Activated CD4-positive, alpha-beta memory T cell treated with anti-CD3 and anti-CD28 coated beads, Interleukin-2, amount 10 ng/mL, durations not matched to agents 7 days and 5 days (primary cell): ENCODE results near the gene LRRC8D. TPM values are rescaled to one million over a fixed set of nuclear protein-coding genes. Genes with fewer than 3 reads are reported as not detected.

Source experiments
- CTCF ChIA-PET: fragments of 350-600 bp; sonication (Branson Sonifier 250); formaldehyde crosslinking; loops from one replicate; lab custom pipeline; 2021; ENCODE audit warnings: antibody characterized with exemption, inconsistent platforms; lab: Charles Lee
- POLR2A ChIA-PET: fragments of 350-600 bp; sonication (Branson Sonifier 250); formaldehyde crosslinking; loops from one replicate; lab custom pipeline; 2021; ENCODE audit warnings: antibody characterized with exemption; lab: Charles Lee
- DNase-seq: peaks from one replicate; pipeline ENCODE4 v3.0.0-alpha.2; 2020
- H3K27ac Mint-ChIP-seq: one replicate; pipeline ENCODE4 v1.8.0; 2021; ENCODE audit warnings: mild to moderate bottlenecking, mixed read lengths
- H3K27me3 Mint-ChIP-seq: one replicate; pipeline ENCODE4 v1.8.0; 2021; ENCODE audit warnings: mixed read lengths
- H3K36me3 Mint-ChIP-seq: one replicate; pipeline ENCODE4 v1.8.0; 2021; ENCODE audit warnings: low read depth, mixed read lengths
- H3K4me1 Mint-ChIP-seq: one replicate; pipeline ENCODE4 v1.8.0; 2021; ENCODE audit warnings: mixed read lengths
- H3K4me3 Mint-ChIP-seq: one replicate; pipeline ENCODE4 v1.8.0; 2021; ENCODE audit warnings: mild to moderate bottlenecking, mixed read lengths
- H3K9me3 Mint-ChIP-seq: one replicate; pipeline ENCODE4 v1.8.0; 2021; ENCODE audit warnings: mixed read lengths
- total RNA-seq, 2 experiments: library from RNA; stranded (reverse); gene quantifications; one replicate each; pipeline ENCODE4 v1.2.3, GENCODE V29; 2021

The LRRC8D gene
- total RNA-seq, 2 experiments from 2014 or later: 19.4 to 20.3 TPM

DNA sequence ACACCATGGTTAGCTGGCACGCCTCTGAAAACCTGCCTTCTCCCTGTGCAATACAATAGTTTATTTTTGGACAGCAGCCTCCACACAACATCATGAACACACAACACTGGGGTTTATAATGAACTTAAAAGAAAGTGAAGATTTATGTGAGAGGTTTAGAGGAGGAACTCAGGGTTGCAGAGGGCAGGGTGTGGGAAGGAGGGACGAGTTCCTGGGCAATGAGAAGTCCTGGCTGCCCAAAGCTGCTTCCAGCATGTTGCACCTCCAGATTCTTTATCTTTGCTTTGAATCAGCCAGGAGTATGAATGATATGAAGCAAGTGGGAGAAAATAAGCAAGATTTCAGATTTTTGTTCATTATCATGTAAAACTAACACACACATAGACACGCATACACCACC is 11.3 kb upstream of the LRRC8D start:
- ChIA-PET POLR2A (interaction anchor here (1.1 to 2.4 kb wide), 2 partner anchors 32 to 34 kb away, joined by 3 to 10 read pairs; no protein-coding TSS in a partner anchor), CTCF (interaction anchor here (2.3 kb wide), 1 partner anchor 180 kb away, joined by 6 read pairs; no protein-coding TSS in a partner anchor)
- H3K27ac Mint-ChIP-seq: no peak overlapping the region
- no peak for DNase-seq
- no peak overlapping the region for H3K4me3 Mint-ChIP-seq
- no peaks in the 10 kb centered on the region for H3K4me1 Mint-ChIP-seq
- peaks cover 7% of the 10 kb centered on the region for H3K27me3 Mint-ChIP-seq
- H3K36me3 Mint-ChIP-seq: no peaks in the 10 kb centered on the region
- H3K9me3 Mint-ChIP-seq: no peaks in the 10 kb centered on the region

DNA sequence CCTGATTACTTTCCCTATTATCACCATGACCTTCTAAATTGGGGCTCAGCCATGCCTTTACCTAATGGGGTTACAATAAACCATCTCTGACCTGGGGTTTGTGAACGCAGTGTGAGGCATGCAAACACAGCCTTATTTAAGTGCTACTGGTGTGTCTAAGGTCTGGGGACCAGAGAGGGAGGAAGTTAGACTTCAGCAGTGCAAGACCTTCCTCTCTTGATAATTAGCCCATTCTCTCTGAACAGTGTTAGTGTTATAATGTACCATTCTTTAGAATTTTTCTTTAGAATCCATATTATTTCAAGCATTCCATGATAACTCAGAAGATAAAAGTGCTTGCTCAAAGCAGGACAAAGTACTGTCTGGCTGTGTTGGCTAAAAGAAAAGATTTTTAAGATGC is 10.5 kb upstream of the LRRC8D start:
- Mint-ChIP-seq H3K27ac (no peak overlapping the region), H3K27me3 (peaks cover 14% of the 10 kb centered on the region), H3K4me1 (no peaks in the 10 kb centered on the region), H3K9me3 (no peaks in the 10 kb centered on the region), H3K4me3 (no peak overlapping the region), H3K36me3 (no peaks in the 10 kb centered on the region)
- POLR2A ChIA-PET: no interaction called here
- DNase-seq: no peak
- CTCF ChIA-PET: no interaction called here

DNA sequence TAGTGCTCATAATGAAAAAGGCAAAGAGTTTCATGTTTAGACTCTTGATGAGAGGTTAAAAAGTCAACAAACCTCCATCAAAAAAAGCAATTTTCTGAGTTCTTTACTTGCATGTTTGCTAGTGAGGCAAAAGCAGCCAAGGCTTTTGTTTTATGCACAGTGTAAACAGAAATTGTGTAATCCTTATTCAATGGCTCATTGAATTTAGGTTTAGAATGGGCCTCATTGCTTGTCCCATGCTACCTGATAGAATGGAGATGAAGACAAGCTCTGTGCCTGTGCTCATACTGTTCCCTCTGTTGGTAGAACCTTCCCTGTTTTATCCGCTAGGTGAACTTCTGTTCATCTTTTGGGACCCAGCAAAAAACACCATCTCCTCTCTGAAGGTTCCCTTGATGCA is 10.0 kb upstream of the LRRC8D start:
- H3K27me3 Mint-ChIP-seq: peaks cover 19% of the 10 kb centered on the region
- ChIA-PET CTCF (no interaction called here), POLR2A (no interaction called here)
- no peaks in the 10 kb centered on the region for H3K9me3 Mint-ChIP-seq
- no peaks in the 10 kb centered on the region for H3K36me3 Mint-ChIP-seq
- DNase-seq: no peak
- H3K4me3 Mint-ChIP-seq: no peak overlapping the region
- no peak overlapping the region for H3K27ac Mint-ChIP-seq
- H3K4me1 Mint-ChIP-seq: peaks cover 3% of the 10 kb centered on the region

DNA sequence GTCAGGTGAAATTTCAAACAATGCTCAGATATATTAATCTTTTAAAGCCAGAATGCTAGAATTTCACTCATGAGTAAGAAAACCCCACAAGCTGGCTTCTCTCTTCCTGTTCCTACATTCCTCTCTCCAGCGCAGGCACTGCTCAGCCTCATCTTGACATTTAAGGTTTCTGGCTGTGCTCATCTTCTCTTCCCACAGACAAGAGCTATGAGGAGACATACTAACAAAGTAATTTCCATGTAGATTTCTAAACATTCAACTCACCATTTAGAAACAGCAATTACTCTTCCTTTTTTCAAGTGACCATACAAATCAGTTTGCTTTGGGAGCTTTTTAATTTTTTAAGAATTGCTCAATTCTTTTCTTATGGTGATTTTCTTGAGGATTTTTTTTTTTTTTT is 7.8 kb upstream of the LRRC8D start:
- peaks cover 22% of the 10 kb centered on the region for H3K27me3 Mint-ChIP-seq
- H3K36me3 Mint-ChIP-seq: no peaks in the 10 kb centered on the region
- H3K4me3 Mint-ChIP-seq: no peak overlapping the region
- no peak overlapping the region for H3K27ac Mint-ChIP-seq
- no peak for DNase-seq
- H3K4me1 Mint-ChIP-seq: peaks cover 3% of the 10 kb centered on the region
- ChIA-PET CTCF (interaction anchor here (0.6 to 1.1 kb wide), 2 partner anchors 141 to 173 kb away, joined by 3 read pairs; no protein-coding TSS in a partner anchor), POLR2A (no interaction called here)
- H3K9me3 Mint-ChIP-seq: no peaks in the 10 kb centered on the region

DNA sequence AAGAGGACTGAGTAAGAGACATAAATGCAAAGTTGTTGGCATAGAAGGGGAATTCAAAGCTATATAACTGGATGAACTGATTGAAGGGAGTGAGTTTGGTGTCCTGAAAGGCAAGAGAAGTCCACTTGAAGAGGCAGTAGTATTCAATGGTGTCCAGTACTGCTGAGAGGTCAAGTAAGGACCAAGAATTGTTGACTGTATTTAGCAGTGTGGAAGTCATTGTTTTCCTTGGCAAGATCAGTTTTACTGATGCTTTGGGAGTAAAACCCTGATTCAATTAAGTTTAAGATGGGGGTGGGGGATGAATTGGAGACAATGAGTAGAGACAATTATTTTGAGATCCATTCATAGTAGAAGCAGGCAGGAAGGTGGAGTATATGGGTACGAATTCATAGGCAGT is 5.8 kb upstream of the LRRC8D start:
- peaks cover 8% of the 10 kb centered on the region for H3K4me1 Mint-ChIP-seq
- no peaks in the 10 kb centered on the region for H3K36me3 Mint-ChIP-seq
- H3K4me3 Mint-ChIP-seq: no peak overlapping the region
- no peak overlapping the region for H3K27ac Mint-ChIP-seq
- no peak for DNase-seq
- POLR2A ChIA-PET: interaction anchor here (1.1 kb wide), 1 partner anchor 26 kb away, joined by 3 read pairs; no protein-coding TSS in a partner anchor
- no peaks in the 10 kb centered on the region for H3K9me3 Mint-ChIP-seq
- CTCF ChIA-PET: interaction anchor here (1.1 kb wide), 1 partner anchor 28 kb away, joined by 3 read pairs; no protein-coding TSS in a partner anchor
- peaks cover 18% of the 10 kb centered on the region for H3K27me3 Mint-ChIP-seq

DNA sequence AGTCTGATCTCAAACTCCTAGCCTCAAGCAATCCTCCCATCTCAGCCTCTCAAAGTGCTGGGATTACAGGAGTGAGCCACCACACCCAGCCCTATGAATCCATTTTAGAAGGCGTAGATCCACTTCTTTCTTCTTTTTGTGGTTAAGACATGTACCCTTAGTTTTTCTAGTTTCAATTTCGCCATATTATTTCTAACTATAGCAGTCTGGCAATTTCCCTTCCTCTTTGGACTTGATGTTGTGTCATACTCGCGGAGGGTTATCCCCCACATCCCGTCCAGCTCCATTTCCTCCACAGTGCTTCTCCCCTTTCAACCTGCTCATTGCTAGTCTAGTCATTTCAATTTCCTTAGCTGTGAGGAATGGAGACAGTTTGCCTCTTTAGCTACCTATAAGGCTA is 5.2 kb upstream of the LRRC8D start:
- POLR2A ChIA-PET: interaction anchor here (1.1 kb wide), 1 partner anchor 25 kb away, joined by 3 read pairs; no protein-coding TSS in a partner anchor
- peaks cover 14% of the 10 kb centered on the region for H3K4me1 Mint-ChIP-seq
- H3K9me3 Mint-ChIP-seq: no peaks in the 10 kb centered on the region
- peaks cover 21% of the 10 kb centered on the region for H3K27me3 Mint-ChIP-seq
- CTCF ChIA-PET: no interaction called here
- no peak for DNase-seq
- no peak overlapping the region for H3K27ac Mint-ChIP-seq
- no peak overlapping the region for H3K4me3 Mint-ChIP-seq
- no peaks in the 10 kb centered on the region for H3K36me3 Mint-ChIP-seq

DNA sequence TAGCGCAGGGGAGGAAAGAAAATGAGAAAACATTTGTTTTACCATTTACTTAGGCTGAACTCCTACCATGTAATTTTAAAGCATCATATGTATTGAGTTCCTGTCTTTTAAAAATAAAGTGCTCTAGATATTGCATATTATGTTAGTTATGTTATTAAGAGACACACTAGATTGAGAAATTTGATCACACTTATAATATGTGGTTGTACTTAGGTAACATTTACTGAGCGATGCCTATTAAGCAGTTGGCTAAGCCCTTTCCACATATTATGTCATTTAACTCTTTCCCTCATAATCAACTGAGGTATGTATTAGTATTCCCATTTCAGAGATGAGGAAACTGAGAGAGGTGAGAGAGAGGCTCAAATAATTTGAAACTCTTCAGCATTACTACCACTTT is 4.5 kb upstream of the LRRC8D start:
- peaks cover 21% of the 10 kb centered on the region for H3K27me3 Mint-ChIP-seq
- CTCF ChIA-PET: no interaction called here
- H3K4me1 Mint-ChIP-seq: peaks cover 14% of the 10 kb centered on the region

DNA sequence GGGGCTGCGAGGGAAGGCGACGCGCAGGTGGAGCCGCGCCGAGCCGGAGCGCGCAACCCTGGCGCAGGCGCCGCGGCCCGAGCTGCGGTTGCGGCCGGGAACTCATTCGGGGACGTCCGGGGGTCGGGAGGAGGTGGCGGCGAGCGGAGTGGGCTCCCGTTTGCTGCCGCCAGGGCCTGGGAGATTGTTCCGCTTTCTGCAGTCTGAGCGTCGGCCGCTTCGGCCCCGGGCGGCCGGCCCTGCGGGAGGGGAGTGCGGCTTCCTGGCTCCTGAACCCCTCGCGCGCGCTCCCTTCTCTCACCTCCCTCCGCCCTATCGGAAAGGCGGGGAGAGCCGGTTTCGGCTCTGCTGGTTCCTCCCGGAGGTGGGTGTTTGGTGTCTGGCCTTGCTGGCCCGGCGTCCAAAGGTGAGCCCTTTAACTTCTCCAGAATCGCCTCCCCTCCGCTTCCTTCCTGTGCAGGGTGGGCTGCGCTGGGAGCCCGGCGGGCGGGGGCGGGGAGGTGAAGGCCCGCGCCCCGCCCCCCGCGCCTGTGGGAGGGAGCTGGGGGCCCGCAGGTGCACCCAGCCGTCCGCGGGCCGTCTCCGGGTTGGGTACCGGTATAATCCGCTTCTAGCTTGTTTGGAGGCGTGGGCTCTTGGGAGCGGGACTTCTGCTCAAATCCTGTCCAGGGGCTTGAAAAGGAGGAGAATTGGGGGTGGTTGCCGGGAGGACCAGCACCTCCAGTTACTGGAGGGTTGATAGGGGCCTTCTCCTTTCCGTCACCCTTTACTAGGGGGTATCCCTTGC is 683 bp downstream of the LRRC8D start:
- peaks cover 21% of the 10 kb centered on the region for H3K4me1 Mint-ChIP-seq
- CTCF ChIA-PET: interaction anchor here (0.9 to 1.8 kb wide), 4 partner anchors 13 to 22 kb away, joined by 3 to 11 read pairs (median 4); no protein-coding TSS in a partner anchor
- peak overlapping the region; percentile 76 for H3K4me3 Mint-ChIP-seq
- H3K36me3 Mint-ChIP-seq: peaks cover 3% of the 10 kb centered on the region
- peak overlapping the region; percentile 44 for H3K27ac Mint-ChIP-seq
- peak; percentile 61 for DNase-seq
- peaks cover 6% of the 10 kb centered on the region for H3K27me3 Mint-ChIP-seq
- H3K9me3 Mint-ChIP-seq: no peaks in the 10 kb centered on the region
- POLR2A ChIA-PET: interaction anchor here (0.8 to 3.2 kb wide), 10 partner anchors 13 to 189 kb away, joined by 3 to 38 read pairs (median 4); partner anchors contain the start of gene LRRC8C

More for the DNA sequence above, 4.5 kb upstream of the LRRC8D start:
- no peak for DNase-seq
- Mint-ChIP-seq H3K4me3 (no peak overlapping the region), H3K36me3 (no peaks in the 10 kb centered on the region), H3K27ac (no peak overlapping the region), H3K9me3 (no peaks in the 10 kb centered on the region)
- POLR2A ChIA-PET: no interaction called here

DNA sequence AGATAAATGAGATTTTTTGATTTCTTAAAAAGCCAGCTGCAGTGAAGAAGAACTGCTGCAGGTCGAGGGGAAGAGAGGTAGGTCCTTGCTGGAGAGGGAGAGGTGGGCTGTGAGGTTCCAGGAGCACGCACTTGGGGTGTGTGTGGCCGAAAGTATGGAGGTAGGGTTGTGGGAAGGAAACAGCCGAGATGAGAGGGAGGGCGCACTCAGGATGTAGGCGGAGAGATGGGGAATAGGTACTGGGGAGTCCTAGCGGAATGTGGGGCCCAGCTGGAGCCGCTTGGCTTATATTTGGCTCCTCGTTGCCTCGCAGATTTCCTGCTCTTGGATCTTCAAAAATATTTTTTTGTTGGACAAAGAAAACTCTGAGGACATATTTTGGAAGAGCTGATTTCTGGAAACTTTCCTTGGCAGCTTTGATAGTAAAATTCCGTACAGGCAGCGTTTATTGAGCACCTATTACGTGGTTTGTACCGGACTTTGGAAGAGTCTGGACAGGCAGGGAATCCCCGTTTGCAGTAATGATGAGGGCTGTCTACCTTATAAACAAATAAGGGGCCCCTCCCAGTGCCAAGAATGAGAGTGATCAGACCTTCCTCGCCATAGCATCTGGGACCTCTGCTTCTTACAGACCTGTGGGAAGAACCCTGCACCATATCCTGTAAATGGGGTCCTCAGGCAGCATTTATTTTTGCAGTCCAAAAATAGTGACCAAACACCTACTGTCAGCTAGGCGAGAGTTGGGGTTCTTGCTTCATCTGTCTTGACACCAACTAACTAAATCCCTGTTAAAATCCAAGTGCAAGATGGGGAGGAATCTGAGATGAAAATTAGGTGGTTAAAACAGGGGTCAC is 1.5 kb downstream of the LRRC8D start:
- Mint-ChIP-seq H3K4me1 (peaks cover 21% of the 10 kb centered on the region), H3K36me3 (peaks cover 7% of the 10 kb centered on the region), H3K9me3 (no peaks in the 10 kb centered on the region), H3K27ac (no peak overlapping the region), H3K4me3 (peak overlapping the region; percentile 76), H3K27me3 (peaks cover 6% of the 10 kb centered on the region)
- no peak for DNase-seq
- POLR2A ChIA-PET: interaction anchor here (0.8 to 3.2 kb wide), 6 partner anchors 12 to 130 kb away, joined by 3 to 38 read pairs (median 6); no protein-coding TSS in a partner anchor
- CTCF ChIA-PET: interaction anchor here (0.9 to 1.8 kb wide), 4 partner anchors 12 to 22 kb away, joined by 3 to 11 read pairs (median 4); no protein-coding TSS in a partner anchor

DNA sequence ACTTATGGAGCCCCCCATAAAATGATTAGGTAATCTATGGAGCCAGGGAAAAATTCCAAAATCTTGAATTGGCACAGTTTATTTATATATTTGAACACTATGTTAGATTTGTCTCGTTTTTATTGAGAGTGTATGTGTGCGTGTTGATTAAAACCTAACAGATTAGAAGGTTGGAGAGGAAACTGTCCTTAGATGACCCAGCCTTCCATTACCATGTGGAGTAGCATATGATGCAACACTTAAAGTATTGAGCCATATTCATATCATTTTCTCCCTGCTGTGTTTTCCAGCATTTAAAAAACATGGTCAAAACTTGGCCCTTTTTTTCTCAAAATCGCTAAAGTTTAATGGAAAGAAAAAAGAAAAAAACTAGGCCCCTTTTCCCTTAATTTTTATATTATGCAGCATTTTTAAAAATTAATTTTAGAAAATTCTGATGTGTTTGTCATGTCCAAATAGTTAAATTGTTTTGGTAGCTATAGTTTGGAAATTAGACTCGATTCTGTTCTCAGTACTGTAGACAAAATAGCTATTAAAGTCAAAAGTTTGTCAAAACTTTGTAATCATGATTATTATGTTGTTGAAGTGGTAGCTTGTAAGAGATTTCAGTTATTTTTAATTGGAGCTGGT is 2.3 kb downstream of the LRRC8D start:
- H3K4me3 Mint-ChIP-seq: no peak overlapping the region
- CTCF ChIA-PET: no interaction called here
- peaks cover 21% of the 10 kb centered on the region for H3K4me1 Mint-ChIP-seq
- H3K9me3 Mint-ChIP-seq: no peaks in the 10 kb centered on the region
- no peak overlapping the region for H3K27ac Mint-ChIP-seq
- H3K27me3 Mint-ChIP-seq: peaks cover 6% of the 10 kb centered on the region
- DNase-seq: no peak
- H3K36me3 Mint-ChIP-seq: peaks cover 7% of the 10 kb centered on the region
- POLR2A ChIA-PET: interaction anchor here (3.1 kb wide), 1 partner anchor 11 kb away, joined by 17 read pairs; no protein-coding TSS in a partner anchor

DNA sequence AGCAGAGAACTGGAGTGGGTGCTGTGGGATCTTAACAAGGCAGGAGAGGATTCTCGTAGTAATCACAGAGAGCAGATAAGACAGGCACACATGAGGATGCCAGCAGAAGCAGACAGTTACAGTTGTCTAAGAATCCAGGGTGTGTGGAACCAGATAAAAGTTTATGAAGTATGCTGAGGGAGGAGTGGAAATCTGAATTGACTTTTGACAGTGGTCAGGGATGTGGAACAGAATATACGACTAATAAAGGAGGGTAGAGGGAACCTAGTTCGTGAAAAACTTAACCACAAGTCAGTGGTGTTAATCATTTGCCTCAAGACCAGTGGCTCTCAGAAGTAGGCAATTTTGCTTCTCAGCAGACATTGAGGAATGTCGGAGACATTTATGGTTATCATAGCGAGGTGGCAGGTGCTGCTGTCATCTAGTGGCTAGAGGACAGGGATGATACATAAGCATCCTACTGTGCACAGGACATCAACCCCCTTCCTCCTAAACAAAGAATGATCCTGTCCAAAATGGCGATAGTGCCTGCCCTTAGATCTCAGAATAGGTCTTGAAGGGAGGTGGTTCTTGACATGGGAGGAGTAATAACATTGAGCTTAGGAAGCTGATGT is 3.0 kb downstream of the LRRC8D start:
- ChIA-PET POLR2A (interaction anchor here (2.3 kb wide), 1 partner anchor 19 kb away, joined by 14 read pairs; no protein-coding TSS in a partner anchor), CTCF (interaction anchor here (1.7 to 2.2 kb wide), 2 partner anchors 19 to 22 kb away, joined by 4 to 13 read pairs; no protein-coding TSS in a partner anchor)
- Mint-ChIP-seq H3K36me3 (peaks cover 7% of the 10 kb centered on the region), H3K4me3 (no peak overlapping the region), H3K27ac (no peak overlapping the region), H3K27me3 (peaks cover 6% of the 10 kb centered on the region), H3K9me3 (no peaks in the 10 kb centered on the region), H3K4me1 (peaks cover 21% of the 10 kb centered on the region)
- no peak for DNase-seq

DNA sequence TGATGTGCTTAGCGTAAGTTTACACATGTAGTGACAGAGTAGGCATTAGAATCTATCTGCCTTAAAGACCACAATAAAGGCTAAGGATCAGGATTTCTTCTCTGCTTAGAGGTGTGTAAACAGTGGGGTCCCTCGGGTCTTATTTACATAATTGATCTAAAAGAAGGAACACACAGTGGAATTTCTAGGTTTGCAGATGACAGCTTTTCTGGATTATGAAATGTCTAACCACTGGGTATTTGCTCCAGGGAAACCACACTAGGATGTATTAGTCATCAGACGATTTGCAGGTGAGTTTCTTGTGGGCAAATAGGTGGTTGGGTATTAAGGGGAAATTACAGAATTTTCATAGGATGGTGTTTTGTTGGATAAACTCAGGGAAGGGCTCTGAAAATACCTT is 5.8 kb downstream of the LRRC8D start:
- Mint-ChIP-seq H3K36me3 (peaks cover 7% of the 10 kb centered on the region), H3K4me1 (peaks cover 9% of the 10 kb centered on the region), H3K27me3 (peaks cover 4% of the 10 kb centered on the region), H3K27ac (no peak overlapping the region), H3K4me3 (no peak overlapping the region), H3K9me3 (no peaks in the 10 kb centered on the region)
- no peak for DNase-seq
- ChIA-PET POLR2A (no interaction called here), CTCF (interaction anchor here (0.7 kb wide), 2 partner anchors 125 to 1021 kb away, joined by 3 read pairs; no protein-coding TSS in a partner anchor)
